Right cardiac atrium (tissue), 5 donors: ENCODE data around the gene KRT80. TPM values are rescaled to one million over a fixed set of nuclear protein-coding genes. Genes with fewer than 3 reads are reported as not detected.
A peak's percentile ranks its signal among the peaks of the same experiment; 100 is the strongest.

ENCODE experiments used
- ATAC-seq, 2 donors: fragments of 200-7000 bp; cut with Tn5 transposase; one replicate each; pipeline versions ENCODE4 v1.8.0 to v1.9.1; 2020; ENCODE audit warnings: moderate library complexity in 2 of 2, mild to moderate bottlenecking in 1 of 2
- DNase-seq, 3 donors: peaks; one replicate each; pipeline ENCODE4 v3.0.0-alpha.2; 2020
- H3K27ac ChIP-seq: one replicate; pipeline ENCODE4 v1.5.1; 2013; ENCODE audit warnings: mild to moderate bottlenecking, low read length, control low read depth, moderate library complexity
- H3K27me3 ChIP-seq: one replicate; pipeline ENCODE4 v1.6.1; 2013; ENCODE audit not compliant: control insufficient read depth, insufficient read depth
- H3K4me1 ChIP-seq: one replicate; pipeline ENCODE4 v1.6.1; 2013; ENCODE audit warnings: low read length; ENCODE audit not compliant: control insufficient read depth, insufficient read depth
- H3K4me3 ChIP-seq: one replicate; pipeline ENCODE4 v1.5.1; 2013; ENCODE audit warnings: low read length, control low read depth
- H3K9me3 ChIP-seq: one replicate; pipeline ENCODE4 v1.6.1; 2013; ENCODE audit warnings: low read length; ENCODE audit not compliant: control insufficient read depth
- WGBS: extraction: QIAGEN DNeasy Blood & Tissue Kit; methylation state at CpG from one replicate; pipeline ENCODE4 v1.1.7; 2013; 5-methylcytosine and 5-hydroxymethylcytosine counted together
- intact Hi-C, 4 donors: fragments of 100-400 bp; cut with DNase I; formaldehyde crosslinking; loops; one replicate each; pipeline versions ENCODE4 v1.11.0 to v1.14.0; 2022 to 2023
- polyA plus RNA-seq: library from polyadenylated mRNA; stranded (reverse); fragments of 200-250 nt; gene quantifications from one replicate; pipeline ENCODE4 v1.2.3, GENCODE V29; 2013
- total RNA-seq, 4 donors: library from RNA; stranded (reverse); fragmentation: NEBNext Ultra II Directional; extraction: Animal tissue kit (Norgen Biotek cat#: 25700); gene quantifications; one replicate each; pipeline ENCODE4 v1.2.1, GENCODE V29; 2021
- donor health status: healthy with polysubstance abuse.
- donor health status: DM: no; HTN: yes; CAD: no.
- donor health status: DM: no; HTN: no; CAD: no.
- donor health status: DM: no; HTN: yes; CAD: no; lungs with severe emphysema.
- donor health status: DM: yes; HTN: yes; CAD: no.

KRT80 gene
- total and polyA plus RNA-seq, 5 donors: 0.05 to 0.06 TPM; not detected in 3

- intact Hi-C loops: no loop called here
- Histone ChIP-seq H3K9me3 (no peaks in the 10 kb centered on the region), H3K27me3 (no peaks in the 10 kb centered on the region), H3K4me1 (no peaks in the 10 kb centered on the region), H3K4me3 (no peak overlapping the region), H3K27ac (no peak overlapping the region)
- WGBS: 78% methylated on average over 10 of the region's 10 CpGs
- DNase-seq: no peak
- ATAC-seq: no peak
These were observed 42.5 kb upstream of the KRT80 start for GRCh38 chr12:52234223-52234810.

- Histone ChIP-seq H3K27ac (no peak overlapping the region), H3K4me3 (no peak overlapping the region), H3K9me3 (no peaks in the 10 kb centered on the region), H3K4me1 (no peaks in the 10 kb centered on the region), H3K27me3 (no peaks in the 10 kb centered on the region)
- WGBS: 14% methylated on average over 40 of the region's 40 CpGs
- intact Hi-C loops: no loop called here
- no peak for ATAC-seq
- DNase-seq: no peak
These were observed 41.8 kb upstream of the KRT80 start for GRCh38 chr12:52233462-52234207.

- DNase-seq (no peak), ATAC-seq (no peak)
- intact Hi-C loops: no loop called here
- Histone ChIP-seq H3K9me3 (no peaks in the 10 kb centered on the region), H3K27me3 (no peaks in the 10 kb centered on the region), H3K4me3 (no peak within 1 kb of the TSS), H3K27ac (no peak within 1 kb of the TSS), H3K4me1 (no peaks in the 10 kb centered on the region)
- WGBS: 5% methylated on average over 58 of the region's 58 CpGs
These were observed 41.1 kb upstream of the KRT80 start, which contains the start of gene KRT7 for GRCh38 chr12:52232674-52233461. TSS of gene KRT7 (plus strand) at chr12:52233243. CDS start at chr12:52233297, 54 bp downstream.

GRCh38 chr12:52232203-52232673 lies 40.4 kb upstream of the KRT80 start:
- Histone ChIP-seq H3K9me3 (no peaks in the 10 kb centered on the region), H3K4me1 (no peaks in the 10 kb centered on the region), H3K27ac (no peak overlapping the region), H3K4me3 (no peak overlapping the region), H3K27me3 (no peaks in the 10 kb centered on the region)
- intact Hi-C loops: no loop called here
- 58% methylated on average over 12 of the region's 12 CpGs for WGBS
- DNase-seq (no peak), ATAC-seq (no peak)

- Histone ChIP-seq H3K4me1 (no peaks in the 10 kb centered on the region), H3K27me3 (no peaks in the 10 kb centered on the region), H3K27ac (no peak overlapping the region), H3K4me3 (no peak overlapping the region), H3K9me3 (no peaks in the 10 kb centered on the region)
- DNase-seq (no peak), ATAC-seq (peak in 1 of 2 donors; percentile 15)
- WGBS: 81% methylated on average over 16 of the region's 16 CpGs
- intact Hi-C loops: no loop called here
These were observed 39.7 kb upstream of the KRT80 start for GRCh38 chr12:52231305-52232202.

GRCh38 chr12:52230364-52231281 lies 38.8 kb upstream of the KRT80 start:
- no peaks in the 10 kb centered on the region for H3K9me3 ChIP-seq
- H3K27ac ChIP-seq: no peak overlapping the region
- intact Hi-C loops: no loop called here
- ATAC-seq (peak; percentile 35 to 39), DNase-seq (no peak)
- no peaks in the 10 kb centered on the region for H3K27me3 ChIP-seq
- no peaks in the 10 kb centered on the region for H3K4me1 ChIP-seq
- WGBS: 44% methylated on average over 8 of the region's 8 CpGs
- H3K4me3 ChIP-seq: no peak overlapping the region

- no peaks in the 10 kb centered on the region for H3K4me1 ChIP-seq
- intact Hi-C loops: no loop called here
- no peak overlapping the region for H3K27ac ChIP-seq
- no peaks in the 10 kb centered on the region for H3K27me3 ChIP-seq
- 74% methylated on average over 2 of the region's 2 CpGs for WGBS
- no peaks in the 10 kb centered on the region for H3K9me3 ChIP-seq
- H3K4me3 ChIP-seq: no peak overlapping the region
- ATAC-seq (no peak), DNase-seq (no peak)
These were observed 38.1 kb upstream of the KRT80 start for GRCh38 chr12:52229836-52230343.

GRCh38 chr12:52228931-52229330 lies 37.1 kb upstream of the KRT80 start:
- no peaks in the 10 kb centered on the region for H3K4me1 ChIP-seq
- no peak overlapping the region for H3K4me3 ChIP-seq
- intact Hi-C loops: no loop called here
- H3K27ac ChIP-seq: no peak overlapping the region
- no peaks in the 10 kb centered on the region for H3K9me3 ChIP-seq
- 96% methylated on average over 6 of the region's 6 CpGs for WGBS
- DNase-seq (no peak), ATAC-seq (no peak)
- no peaks in the 10 kb centered on the region for H3K27me3 ChIP-seq

- no peak overlapping the region for H3K27ac ChIP-seq
- intact Hi-C loops: no loop called here
- DNase-seq (no peak), ATAC-seq (no peak)
- no peaks in the 10 kb centered on the region for H3K9me3 ChIP-seq
- H3K27me3 ChIP-seq: no peaks in the 10 kb centered on the region
- H3K4me1 ChIP-seq: no peaks in the 10 kb centered on the region
- WGBS: 44% methylated on average over 3 of the region's 3 CpGs
- no peak overlapping the region for H3K4me3 ChIP-seq
These were observed 36.6 kb upstream of the KRT80 start for GRCh38 chr12:52228366-52228765.
